Kidney (tissue), 14 donors: ENCODE measurements around the gene HARBI1. TPM values are rescaled to one million over a fixed set of nuclear protein-coding genes. Genes with fewer than 3 reads are reported as not detected.

Experiments used
- DNase-seq, 5 donors: peaks; one replicate each; pipeline ENCODE4 v3.0.0-alpha.2; 2013 to 2020
- FAIRE-seq: peaks from 2 replicates; lab custom pipeline; 2012; peaks lifted over from hg19 to GRCh38; lab: Jason Lieb, UNC
- H3K27ac ChIP-seq, 2 donors: one replicate each; pipeline ENCODE4 v1.7.0; 2013; ENCODE audit warnings: low read depth in 2 of 2, low read length in 2 of 2, inconsistent platforms in 1 of 2
- H3K27me3 ChIP-seq: one replicate; pipeline ENCODE4 v1.7.1; 2013; ENCODE audit warnings: low read length, inconsistent platforms; ENCODE audit not compliant: control insufficient read depth, insufficient read depth
- H3K36me3 ChIP-seq, 3 donors: one replicate each; pipeline versions ENCODE4 v1.7.0 to v1.7.1; 2013; ENCODE audit warnings: low read length in 3 of 3, control low read depth in 1 of 3, inconsistent platforms in 1 of 3; ENCODE audit not compliant: insufficient read depth in 3 of 3, control insufficient read depth in 2 of 3
- H3K4me1 ChIP-seq, 3 donors: one replicate each; pipeline versions ENCODE4 v1.7.0 to v1.7.1; 2013; ENCODE audit warnings: low read length in 3 of 3, inconsistent platforms in 1 of 3, low read depth in 1 of 3; ENCODE audit not compliant: control insufficient read depth in 2 of 3, insufficient read depth in 2 of 3
- H3K4me3 ChIP-seq, 3 donors: one replicate each; pipeline versions ENCODE4 v1.7.0 to v1.8.1; 2013; ENCODE audit warnings: low read length in 3 of 3, control low read depth in 1 of 3, inconsistent platforms in 1 of 3
- H3K9ac ChIP-seq, 3 donors: one replicate each; pipeline versions ENCODE4 v1.7.0 to v1.7.1; 2013; ENCODE audit warnings: low read length in 3 of 3, control low read depth in 1 of 3, inconsistent platforms in 1 of 3
- H3K9me3 ChIP-seq, 3 donors: one replicate each; pipeline versions ENCODE4 v1.7.0 to v1.7.1; 2013; ENCODE audit warnings: low read length in 3 of 3, control low read depth in 1 of 3, inconsistent platforms in 1 of 3; ENCODE audit not compliant: control insufficient read depth in 2 of 3, insufficient read depth in 1 of 3
- intact Hi-C: fragments of 100-400 bp; cut with DNase I; formaldehyde crosslinking; loops from one replicate; pipeline ENCODE4 v1.11.1; 2022
- polyA plus RNA-seq: library from polyadenylated mRNA; stranded (reverse); fragments of 350-450 nt; fragmentation: Illumina TruSeq; extraction: RNeasy Lipid Tissue Mini Kit (QIAGEN cat#74804); gene quantifications from one replicate; pipeline ENCODE4 v1.2.3, GENCODE V29; 2014; ENCODE audit warnings: low read depth, low replicate concordance; ENCODE audit not compliant: insufficient read depth
- total RNA-seq: library from RNA; stranded (reverse); fragmentation: NEBNext Ultra II Directional; extraction: Animal tissue kit (Norgen Biotek cat#: 25700); gene quantifications from one replicate; pipeline ENCODE4 v1.2.1, GENCODE V29; 2021
- TF ChIP-seq, protein P1 (sequence below): IDR thresholded peaks from 3 replicates; pipeline ENCODE4 v1.5.1; 2012; ENCODE audit warnings: mild to moderate bottlenecking, moderate library complexity, borderline replicate concordance; ENCODE audit not compliant: insufficient read depth; ENCODE audit errors: extremely low read depth
- donor health status: control.
- donor health status: control.
- donor health status: control.
- donor health status: control.
- donor health status: control.
- donor health status: DM: yes; HTN: yes; CAD: no.
- donor health status: Normal renal cell carcinoma (clear cell type).

The HARBI1 gene
- total and polyA plus RNA-seq, 2 donors from 2014 or later, result 2.5 to 4.0 TPM

DNA sequence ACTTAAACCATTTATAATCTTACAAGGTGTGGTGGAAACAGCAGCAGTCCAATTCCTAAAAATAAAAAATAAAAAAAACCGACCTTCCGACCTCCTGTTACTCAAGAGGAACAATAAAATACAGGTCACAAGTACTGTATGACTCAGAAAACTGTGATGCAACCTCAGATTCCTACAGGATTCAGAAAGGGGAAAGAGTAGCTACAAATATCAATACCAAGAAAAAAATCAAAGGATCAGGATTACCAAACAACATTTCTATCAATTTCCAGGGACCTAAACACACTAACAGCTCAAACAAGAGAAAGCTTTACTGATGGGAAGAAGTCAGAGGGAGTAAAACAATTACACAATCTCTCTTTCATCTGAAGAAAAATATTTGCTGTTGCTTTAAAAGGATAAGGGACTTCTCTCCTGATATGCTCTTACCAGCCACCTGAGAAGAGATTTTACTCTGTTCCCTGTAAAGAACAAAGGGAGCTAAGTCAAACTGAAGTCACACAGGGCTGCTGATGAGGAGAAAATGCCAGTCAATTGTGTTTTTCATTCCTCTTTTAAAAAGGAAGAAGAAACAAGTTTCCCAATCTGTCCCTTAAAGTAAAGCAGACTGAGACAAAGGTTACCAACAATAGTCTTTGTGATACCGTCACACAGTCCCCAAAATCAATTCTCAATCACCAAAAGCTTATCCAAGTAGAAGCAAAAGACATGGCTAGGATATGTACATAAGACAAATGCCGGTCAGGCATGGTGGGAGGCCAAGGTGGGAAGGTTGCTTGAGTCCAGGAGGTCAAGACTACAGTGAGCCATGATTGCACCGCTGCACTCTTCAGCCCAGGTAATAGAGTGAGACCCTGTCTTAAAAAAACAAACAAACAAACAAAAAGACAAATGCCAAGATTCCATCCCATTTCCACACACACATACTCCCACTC lies 62.5 kb downstream of the HARBI1 start:
- H3K36me3 ChIP-seq, result no peaks in the 10 kb centered on the region
- H3K4me3 ChIP-seq, result no peak overlapping the region
- TF ChIP-seq, protein P1, sequence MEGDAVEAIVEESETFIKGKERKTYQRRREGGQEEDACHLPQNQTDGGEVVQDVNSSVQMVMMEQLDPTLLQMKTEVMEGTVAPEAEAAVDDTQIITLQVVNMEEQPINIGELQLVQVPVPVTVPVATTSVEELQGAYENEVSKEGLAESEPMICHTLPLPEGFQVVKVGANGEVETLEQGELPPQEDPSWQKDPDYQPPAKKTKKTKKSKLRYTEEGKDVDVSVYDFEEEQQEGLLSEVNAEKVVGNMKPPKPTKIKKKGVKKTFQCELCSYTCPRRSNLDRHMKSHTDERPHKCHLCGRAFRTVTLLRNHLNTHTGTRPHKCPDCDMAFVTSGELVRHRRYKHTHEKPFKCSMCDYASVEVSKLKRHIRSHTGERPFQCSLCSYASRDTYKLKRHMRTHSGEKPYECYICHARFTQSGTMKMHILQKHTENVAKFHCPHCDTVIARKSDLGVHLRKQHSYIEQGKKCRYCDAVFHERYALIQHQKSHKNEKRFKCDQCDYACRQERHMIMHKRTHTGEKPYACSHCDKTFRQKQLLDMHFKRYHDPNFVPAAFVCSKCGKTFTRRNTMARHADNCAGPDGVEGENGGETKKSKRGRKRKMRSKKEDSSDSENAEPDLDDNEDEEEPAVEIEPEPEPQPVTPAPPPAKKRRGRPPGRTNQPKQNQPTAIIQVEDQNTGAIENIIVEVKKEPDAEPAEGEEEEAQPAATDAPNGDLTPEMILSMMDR, result no peak
- intact Hi-C loops, result no loop called here
- no peaks in the 10 kb centered on the region for H3K9me3 ChIP-seq
- peak overlapping the region; percentile 63 to 89 for H3K27ac ChIP-seq
- FAIRE-seq, result peak; percentile 30
- peak overlapping the region in 1 of 3 donors; percentile 34 for H3K9ac ChIP-seq
- H3K4me1 ChIP-seq, result peaks cover 3 to 24% (median 16%) of the 10 kb centered on the region in 3 donors
- DNase-seq, result peak in 2 of 5 donors; percentile 15 to 22
- no peaks in the 10 kb centered on the region for H3K27me3 ChIP-seq

DNA sequence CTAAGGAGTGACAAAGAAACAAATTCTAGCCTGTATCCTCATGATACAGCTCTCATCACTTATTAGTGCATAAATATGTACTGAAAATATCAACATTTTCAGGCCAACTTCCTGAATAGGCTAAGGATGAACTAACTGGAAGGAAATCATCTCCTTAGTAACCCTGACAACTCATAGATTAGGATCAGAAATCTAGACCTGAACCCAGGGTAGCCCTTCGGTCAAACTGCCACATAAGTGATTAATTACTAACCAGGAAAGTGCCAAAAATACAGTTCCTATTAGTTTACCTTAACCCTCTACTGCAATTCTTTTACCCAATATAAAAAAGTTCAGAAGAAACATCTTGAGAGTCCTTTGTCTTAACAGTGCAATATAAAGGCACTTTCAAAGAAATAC lies 63.2 kb downstream of the HARBI1 start:
- Histone ChIP-seq H3K9me3 (no peaks in the 10 kb centered on the region), H3K36me3 (no peaks in the 10 kb centered on the region), H3K27ac (peak overlapping the region; percentile 63 to 73), H3K4me3 (no peak overlapping the region), H3K27me3 (no peaks in the 10 kb centered on the region), H3K9ac (no peak overlapping the region), H3K4me1 (peaks cover 3 to 24% (median 16%) of the 10 kb centered on the region in 3 donors)
- FAIRE-seq (no peak), DNase-seq (peak in 1 of 5 donors; percentile 20)
- TF ChIP-seq, protein P1, result no peak
- intact Hi-C loops, result no loop called here

Other genes with a start within 250 kb of the HARBI1 start
- gene MDK, start 235.6 kb downstream of the HARBI1 start, total RNA-seq, result 38.3 TPM
- 26.3 TPM for gene MDK, start 235.6 kb downstream of the HARBI1 start, polyA plus RNA-seq
- 0.16 TPM for gene CHRM4, start 225.5 kb downstream of the HARBI1 start, total RNA-seq
- not detected for gene CHRM4, start 225.5 kb downstream of the HARBI1 start, polyA plus RNA-seq
- gene AMBRA1, start 23.2 kb downstream of the HARBI1 start, total RNA-seq, result 32.6 TPM
- gene AMBRA1, start 23.2 kb downstream of the HARBI1 start, polyA plus RNA-seq, result 8.0 TPM
- 73.5 TPM for gene ATG13, start 326 bp upstream of the HARBI1 start, total RNA-seq
- gene ATG13, start 326 bp upstream of the HARBI1 start, polyA plus RNA-seq, result 40.1 TPM
- gene ARHGAP1, start 83.4 kb upstream of the HARBI1 start, total RNA-seq, result 137 TPM
- gene ARHGAP1, start 83.4 kb upstream of the HARBI1 start, polyA plus RNA-seq, result 35.5 TPM
- gene ZNF408, start 83.8 kb upstream of the HARBI1 start, total RNA-seq, result 9.7 TPM
- gene ZNF408, start 83.8 kb upstream of the HARBI1 start, polyA plus RNA-seq, result 7.8 TPM
- not detected for gene F2, start 102.0 kb upstream of the HARBI1 start, total RNA-seq
- gene F2, start 102.0 kb upstream of the HARBI1 start, polyA plus RNA-seq, result not detected
- gene CKAP5, start 229.1 kb upstream of the HARBI1 start, total RNA-seq, result 51.9 TPM
- gene CKAP5, start 229.1 kb upstream of the HARBI1 start, polyA plus RNA-seq, result 10.8 TPM